Gastrocnemius medialis (tissue), 4 donors: ENCODE measurements around the gene PROK2. TPM values are rescaled to one million over a fixed set of nuclear protein-coding genes. Genes with fewer than 3 reads are reported as not detected.

ENCODE experiments used
- ATAC-seq, 2 donors: fragments of 150-250 bp; one replicate each; pipeline ENCODE4 v1.9.1; 2016
- DNase-seq, 2 donors: peaks; one replicate each; pipeline ENCODE4 v3.0.0-alpha.2; 2019
- H3K27ac ChIP-seq, 4 donors: fragments of 200-600 bp; sonication (generic); 1 replicate in 1 of 4; 2 replicates in 3 of 4; pipeline ENCODE4 v1.5.1; 2016 to 2018; ENCODE audit warnings: mild to moderate bottlenecking in 2 of 4, moderate library complexity in 1 of 4
- H3K27me3 ChIP-seq, 3 donors: fragments of 200-600 bp; sonication (generic) in 2 of 3; 1 replicate in 1 of 3; 2 replicates in 2 of 3; pipeline versions ENCODE4 v1.5.1 to v1.6.0; 2016 to 2019; ENCODE audit warnings: mild to moderate bottlenecking in 1 of 3, moderate library complexity in 1 of 3
- H3K36me3 ChIP-seq, 2 donors: fragments of 200-600 bp; sonication (generic) in 1 of 2; one replicate each; pipeline ENCODE4 v1.5.1; 2017 to 2018
- H3K4me1 ChIP-seq, 2 donors: fragments of 200-600 bp; sonication (generic) in 1 of 2; one replicate each; pipeline ENCODE4 v1.5.1; 2016 to 2017; ENCODE audit warnings: mild to moderate bottlenecking in 2 of 2
- H3K4me3 ChIP-seq, 4 donors: fragments of 200-600 bp; sonication (generic) in 3 of 4; 1 replicate in 1 of 4; 2 replicates in 3 of 4; pipeline ENCODE4 v1.5.1; 2016 to 2019; ENCODE audit warnings: mild to moderate bottlenecking in 2 of 4
- H3K9me3 ChIP-seq, 3 donors: fragments of 200-600 bp; sonication (generic) in 2 of 3; 1 replicate in 1 of 3; 2 replicates in 2 of 3; pipeline ENCODE4 v1.5.1; 2016 to 2019
- CTCF ChIP-seq, 5 experiments: fragments of 450-650 bp in 3 of 5; fragments of 200-600 bp in 2 of 5; sonication (generic) in 2 of 5; IDR thresholded peaks in 4 of 5; conservative IDR thresholded peaks in 1 of 5; 1 replicate in 4 of 5; 2 replicates in 1 of 5; pipeline ENCODE4 v1.5.1; 2016 to 2019; ENCODE audit warnings: antibody characterized with exemption in 5 of 5, mild to moderate bottlenecking in 3 of 5, moderate library complexity in 3 of 5
- POLR2A ChIP-seq, 2 donors: fragments of 450-650 bp; IDR thresholded peaks; one replicate each; pipeline ENCODE4 v1.6.1; 2017; ENCODE audit warnings: antibody characterized with exemption in 2 of 2, mild to moderate bottlenecking in 2 of 2, moderate library complexity in 2 of 2
- in situ Hi-C, 4 donors: fragments of 200-750 bp; cut with MboI; loops; one replicate each; pipeline versions ENCODE4 v1.15.0 to v1.8.0; 2017; ENCODE audit warnings: low sequenced_read_pairs in 4 of 4
- intact Hi-C: fragments of 100-400 bp; cut with DNase I; formaldehyde crosslinking; loops from one replicate; pipeline ENCODE4 v1.15.1; 2023; ENCODE audit warnings: low total_unique reads
- total RNA-seq, 4 donors: library from RNA; depleted of rRNA; stranded (reverse); fragments of >200 nt; gene quantifications; one replicate each; pipeline versions ENCODE4 v1.1.0 to v1.2.3, GENCODE V29; 2016

The PROK2 gene
- total RNA-seq, 4 donors from 2014 or later = 0.33 TPM; not detected in 3

- DNase-seq = no peak
- intact Hi-C loops = no loop called here
- no peaks in the 10 kb centered on the region for H3K36me3 ChIP-seq
- TF ChIP-seq POLR2A (IDR thresholded peaks at IDR 0.05) (no peak), CTCF (IDR thresholded peaks at IDR 0.05 in 4 of 5, conservative IDR thresholded peaks at IDR 0.05 in 1 of 5) (no peak)
- peaks cover 8 to 21% (median 16%) of the 10 kb centered on the region in 3 donors for H3K27me3 ChIP-seq
- no peaks in the 10 kb centered on the region for H3K9me3 ChIP-seq
- no peaks in the 10 kb centered on the region for H3K4me1 ChIP-seq
- H3K4me3 ChIP-seq = no peak overlapping the region
- ATAC-seq = no peak
- H3K27ac ChIP-seq = no peak overlapping the region
- in situ Hi-C loops = no loop called here
Measured at GRCh38 chr3:71789922-71790321, 5.0 kb upstream of the PROK2 start.

- no peaks in the 10 kb centered on the region for H3K36me3 ChIP-seq
- no peak overlapping the region for H3K27ac ChIP-seq
- no peak overlapping the region for H3K4me3 ChIP-seq
- DNase-seq (no peak), ATAC-seq (no peak)
- no peak for TF ChIP-seq CTCF (IDR thresholded peaks at IDR 0.05 in 4 of 5, conservative IDR thresholded peaks at IDR 0.05 in 1 of 5)
- TF ChIP-seq POLR2A (IDR thresholded peaks at IDR 0.05) = no peak
- in situ Hi-C loops = no loop called here
- peaks cover 28 to 41% (median 36%) of the 10 kb centered on the region in 3 donors for H3K27me3 ChIP-seq
- no peaks in the 10 kb centered on the region for H3K9me3 ChIP-seq
- intact Hi-C loops = no loop called here
- peaks cover 4 to 8% of the 10 kb centered on the region in 2 donors for H3K4me1 ChIP-seq
Measured at GRCh38 chr3:71787851-71788405, 3.0 kb upstream of the PROK2 start.

- ATAC-seq (no peak), DNase-seq (no peak)
- no peaks in the 10 kb centered on the region for H3K36me3 ChIP-seq
- no peaks in the 10 kb centered on the region for H3K9me3 ChIP-seq
- peaks cover 41 to 55% (median 50%) of the 10 kb centered on the region in 3 donors for H3K27me3 ChIP-seq
- H3K4me3 ChIP-seq = no peak overlapping the region
- H3K4me1 ChIP-seq = peaks cover 4 to 8% of the 10 kb centered on the region in 2 donors
- H3K27ac ChIP-seq = no peak overlapping the region
- TF ChIP-seq CTCF (IDR thresholded peaks at IDR 0.05 in 4 of 5, conservative IDR thresholded peaks at IDR 0.05 in 1 of 5) (no peak), POLR2A (IDR thresholded peaks at IDR 0.05) (no peak)
- in situ Hi-C loops = no loop called here
- intact Hi-C loops = no loop called here
Measured at GRCh38 chr3:71786551-71786950, 1.6 kb upstream of the PROK2 start.

- no peak for ATAC-seq
- Histone ChIP-seq H3K27me3 (peaks cover 45 to 58% (median 53%) of the 10 kb centered on the region in 3 donors), H3K9me3 (no peaks in the 10 kb centered on the region), H3K4me3 (no peak overlapping the region), H3K36me3 (no peaks in the 10 kb centered on the region), H3K27ac (no peak overlapping the region), H3K4me1 (peaks cover 4 to 8% of the 10 kb centered on the region in 2 donors)
- intact Hi-C loops = no loop called here
- in situ Hi-C loops = no loop called here
- no peak for TF ChIP-seq CTCF (IDR thresholded peaks at IDR 0.05 in 4 of 5, conservative IDR thresholded peaks at IDR 0.05 in 1 of 5)
- TF ChIP-seq POLR2A (IDR thresholded peaks at IDR 0.05) = no peak
- DNase-seq = no peak
Measured at GRCh38 chr3:71786217-71786549, 1.2 kb upstream of the PROK2 start.
